NT2/D1 (cell line): Measurements from ENCODE around the gene POT1.

ENCODE experiments used
- SUZ12 ChIP-seq: IDR thresholded peaks from 2 replicates; pipeline ENCODE4 v1.6.1; 2011; ENCODE audit not compliant: insufficient read length, insufficient read depth; ENCODE audit errors: extremely low read depth
- YY1 ChIP-seq: IDR thresholded peaks from 2 replicates; pipeline ENCODE4 v1.6.1; 2011; ENCODE audit not compliant: insufficient read length, insufficient read depth

DNA sequence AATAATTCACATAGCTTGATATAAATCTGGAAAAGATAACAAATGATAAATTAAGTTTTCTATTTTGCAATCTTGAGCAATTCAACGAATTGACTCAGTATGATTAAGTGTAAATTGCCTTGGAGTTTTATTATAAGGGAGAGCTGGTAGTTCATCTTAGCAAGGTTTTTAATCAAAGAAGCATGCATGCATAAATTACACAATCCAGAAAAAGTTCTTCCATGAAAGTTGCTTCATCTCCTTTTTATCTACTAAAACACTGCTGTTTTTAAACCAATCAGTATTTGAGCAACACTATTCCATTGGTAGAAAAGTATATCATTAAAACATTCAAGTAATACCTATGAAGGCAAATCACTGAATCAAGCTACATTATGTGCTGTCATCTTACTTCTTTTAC is 47.6 kb downstream of the POT1 start:
- TF ChIP-seq SUZ12, result no peak
- no peak for TF ChIP-seq YY1
